Neural crest cell (in vitro differentiated cells): ENCODE data around the gene NRIP3. TPM values are rescaled to one million over a fixed set of nuclear protein-coding genes. Genes with fewer than 3 reads are reported as not detected.

Source experiments
- DNase-seq: peaks from one replicate; pipeline ENCODE4 v3.0.0; 2021; ENCODE audit warnings: low read depth, mixed read lengths, low spot score
- H3K27ac Mint-ChIP-seq: one replicate; pipeline ENCODE4 v1.8.0; 2021; ENCODE audit warnings: mild to moderate bottlenecking, mixed read lengths; ENCODE audit not compliant: unreplicated experiment
- H3K27me3 Mint-ChIP-seq: 2 replicates; pipeline ENCODE4 v1.8.0; 2021; ENCODE audit warnings: low read depth, mild to moderate bottlenecking, mixed read lengths
- H3K36me3 Mint-ChIP-seq: 2 replicates; pipeline ENCODE4 v1.8.0; 2021; ENCODE audit warnings: low read depth, mild to moderate bottlenecking, mixed read lengths
- H3K4me1 Mint-ChIP-seq: 2 replicates; pipeline ENCODE4 v1.8.0; 2021; ENCODE audit warnings: mixed read lengths
- H3K4me3 Mint-ChIP-seq: one replicate; pipeline ENCODE4 v1.8.0; 2021; ENCODE audit warnings: mild to moderate bottlenecking, mixed read lengths
- H3K9me3 Mint-ChIP-seq: 2 replicates; pipeline ENCODE4 v1.8.0; 2021; ENCODE audit warnings: mixed read lengths
- total RNA-seq: library from RNA; stranded (reverse); gene quantifications from 2 replicates; pipeline ENCODE4 v1.2.1, GENCODE V29; 2021
- TF ChIP-seq, protein P1 (sequence below): fragments of 200-600 bp; sonication (generic); conservative IDR thresholded peaks from 2 replicates; pipeline ENCODE4 v1.5.0; 2021; ENCODE audit warnings: antibody characterized with exemption, mild to moderate bottlenecking

Gene NRIP3
- total RNA-seq, 1 donor from 2014 or later = 2.1 TPM

DNA sequence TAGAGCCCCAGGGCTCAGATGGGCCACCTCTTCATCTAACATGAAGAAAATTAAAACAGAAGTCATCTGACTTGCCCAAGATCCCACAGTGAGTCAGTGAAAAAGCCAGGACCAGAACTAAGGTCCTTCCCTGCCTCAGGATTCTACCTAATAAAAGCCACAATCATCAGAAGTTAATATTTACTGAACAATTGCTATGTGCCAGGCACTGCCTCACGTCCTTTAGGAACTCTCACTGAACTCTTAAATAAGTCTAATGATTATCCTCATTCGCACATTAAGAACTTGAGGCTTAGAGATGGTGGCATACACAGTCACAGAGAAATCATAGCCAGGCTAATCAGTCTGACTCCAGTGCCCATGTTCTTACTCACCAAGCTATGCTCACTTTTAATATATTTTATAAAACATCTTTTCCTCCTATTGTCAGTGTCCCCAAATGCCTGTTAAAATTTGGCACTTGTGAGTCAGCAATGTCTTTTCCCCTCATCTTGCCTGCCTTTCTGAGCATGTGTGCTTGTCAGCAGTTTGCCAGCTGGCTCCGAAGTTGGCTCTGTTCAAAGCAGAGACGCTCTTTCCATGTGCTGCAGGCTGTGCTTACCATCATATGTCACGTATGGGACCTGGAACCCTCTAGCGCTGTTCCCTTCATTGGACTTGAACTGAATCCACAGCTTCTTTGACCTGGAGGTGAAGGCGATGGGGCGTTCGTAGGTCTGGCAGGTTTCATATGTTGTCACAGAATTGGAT, 21.5 kb upstream of the NRIP3 start:
- Mint-ChIP-seq H3K27ac (no peak overlapping the region), H3K27me3 (no peaks in the 10 kb centered on the region), H3K4me1 (no peaks in the 10 kb centered on the region), H3K9me3 (no peaks in the 10 kb centered on the region), H3K4me3 (no peak overlapping the region), H3K36me3 (peaks cover 5% of the 10 kb centered on the region)
- TF ChIP-seq, protein P1, sequence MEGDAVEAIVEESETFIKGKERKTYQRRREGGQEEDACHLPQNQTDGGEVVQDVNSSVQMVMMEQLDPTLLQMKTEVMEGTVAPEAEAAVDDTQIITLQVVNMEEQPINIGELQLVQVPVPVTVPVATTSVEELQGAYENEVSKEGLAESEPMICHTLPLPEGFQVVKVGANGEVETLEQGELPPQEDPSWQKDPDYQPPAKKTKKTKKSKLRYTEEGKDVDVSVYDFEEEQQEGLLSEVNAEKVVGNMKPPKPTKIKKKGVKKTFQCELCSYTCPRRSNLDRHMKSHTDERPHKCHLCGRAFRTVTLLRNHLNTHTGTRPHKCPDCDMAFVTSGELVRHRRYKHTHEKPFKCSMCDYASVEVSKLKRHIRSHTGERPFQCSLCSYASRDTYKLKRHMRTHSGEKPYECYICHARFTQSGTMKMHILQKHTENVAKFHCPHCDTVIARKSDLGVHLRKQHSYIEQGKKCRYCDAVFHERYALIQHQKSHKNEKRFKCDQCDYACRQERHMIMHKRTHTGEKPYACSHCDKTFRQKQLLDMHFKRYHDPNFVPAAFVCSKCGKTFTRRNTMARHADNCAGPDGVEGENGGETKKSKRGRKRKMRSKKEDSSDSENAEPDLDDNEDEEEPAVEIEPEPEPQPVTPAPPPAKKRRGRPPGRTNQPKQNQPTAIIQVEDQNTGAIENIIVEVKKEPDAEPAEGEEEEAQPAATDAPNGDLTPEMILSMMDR = no peak
- no peak for DNase-seq

DNA sequence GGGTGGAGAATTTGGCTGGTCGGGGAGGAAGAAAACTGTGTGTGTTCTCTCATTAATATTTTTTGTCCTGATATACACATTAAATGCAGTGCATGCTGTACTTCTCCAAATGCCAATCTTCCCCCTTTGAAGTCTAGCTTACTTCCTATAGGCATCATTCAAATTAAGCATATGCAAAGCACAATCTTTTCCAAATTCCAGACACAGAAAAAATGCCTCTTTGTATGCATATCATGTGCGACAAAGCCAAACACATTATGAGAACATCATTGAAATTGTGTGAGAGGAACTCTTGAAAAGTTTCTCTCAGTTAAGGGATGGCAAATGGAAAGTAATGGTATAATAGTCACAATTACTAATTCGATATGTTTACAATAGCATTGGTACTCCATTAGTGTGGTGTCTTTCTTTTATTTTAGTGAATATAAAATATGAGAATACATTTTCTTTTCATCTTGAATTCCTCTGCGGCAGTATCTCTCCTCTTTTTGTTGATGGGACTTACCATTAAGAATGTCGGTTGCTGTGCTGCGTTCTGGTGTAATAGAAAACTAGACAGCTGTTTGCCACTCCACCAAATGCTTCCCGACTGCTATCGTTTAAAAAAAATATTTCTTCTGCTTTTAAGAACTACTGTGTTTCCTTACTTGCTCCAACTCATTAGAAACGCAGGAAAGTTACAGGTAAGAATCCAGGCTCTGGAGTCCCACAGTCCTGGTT, 19.3 kb upstream of the NRIP3 start:
- Mint-ChIP-seq H3K4me1 (no peaks in the 10 kb centered on the region), H3K36me3 (peaks cover 5% of the 10 kb centered on the region), H3K27me3 (no peaks in the 10 kb centered on the region), H3K9me3 (no peaks in the 10 kb centered on the region), H3K4me3 (no peak overlapping the region), H3K27ac (no peak overlapping the region)
- no peak for DNase-seq
- TF ChIP-seq, protein P1 = no peak

DNA sequence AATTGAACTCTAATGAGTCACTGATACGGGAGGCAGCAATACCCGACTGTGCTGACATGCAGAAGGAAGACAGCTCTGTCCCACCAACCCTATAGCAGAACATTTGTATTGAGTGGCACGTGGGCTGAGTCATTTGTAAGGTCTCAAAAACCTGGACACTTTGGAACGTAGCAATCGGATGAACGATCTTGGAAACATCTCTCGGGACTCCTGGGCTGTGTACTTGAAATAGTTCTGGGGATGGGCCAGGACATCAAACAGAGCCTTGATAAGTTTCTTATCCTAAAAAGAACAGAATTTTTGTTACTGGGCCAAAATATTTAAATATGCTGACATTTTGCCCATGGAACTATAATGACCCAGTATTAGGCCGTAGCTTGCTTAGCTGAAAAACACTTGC, 17.1 kb upstream of the NRIP3 start:
- no peak for DNase-seq
- no peak overlapping the region for H3K4me3 Mint-ChIP-seq
- no peaks in the 10 kb centered on the region for H3K9me3 Mint-ChIP-seq
- no peak overlapping the region for H3K27ac Mint-ChIP-seq
- TF ChIP-seq, protein P1 = no peak
- H3K36me3 Mint-ChIP-seq = peaks cover 5% of the 10 kb centered on the region
- H3K27me3 Mint-ChIP-seq = no peaks in the 10 kb centered on the region
- no peaks in the 10 kb centered on the region for H3K4me1 Mint-ChIP-seq

DNA sequence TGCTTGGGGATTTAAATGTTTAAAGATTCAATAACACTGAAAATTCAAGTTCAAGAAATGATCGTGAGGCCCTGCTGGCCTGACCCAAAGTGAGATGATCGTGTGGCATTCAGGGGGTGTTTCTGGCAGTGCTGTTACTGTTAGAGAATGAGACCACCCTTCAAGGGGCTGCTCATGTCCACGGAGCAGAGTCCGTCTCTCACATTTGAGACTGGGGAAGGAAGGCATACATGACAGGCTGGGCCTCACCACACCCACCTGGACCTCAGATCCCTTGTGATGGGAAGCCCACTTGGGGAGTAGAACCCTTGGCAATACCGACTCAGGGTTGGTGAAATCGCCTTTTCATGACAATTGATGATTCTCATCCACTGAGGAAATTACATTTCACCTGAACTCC, 16.1 kb upstream of the NRIP3 start:
- TF ChIP-seq, protein P1 = no peak
- no peaks in the 10 kb centered on the region for H3K27me3 Mint-ChIP-seq
- no peak overlapping the region for H3K27ac Mint-ChIP-seq
- no peak overlapping the region for H3K4me3 Mint-ChIP-seq
- DNase-seq = no peak
- H3K4me1 Mint-ChIP-seq = peaks cover 5% of the 10 kb centered on the region
- H3K36me3 Mint-ChIP-seq = peaks cover 5% of the 10 kb centered on the region
- no peaks in the 10 kb centered on the region for H3K9me3 Mint-ChIP-seq

DNA sequence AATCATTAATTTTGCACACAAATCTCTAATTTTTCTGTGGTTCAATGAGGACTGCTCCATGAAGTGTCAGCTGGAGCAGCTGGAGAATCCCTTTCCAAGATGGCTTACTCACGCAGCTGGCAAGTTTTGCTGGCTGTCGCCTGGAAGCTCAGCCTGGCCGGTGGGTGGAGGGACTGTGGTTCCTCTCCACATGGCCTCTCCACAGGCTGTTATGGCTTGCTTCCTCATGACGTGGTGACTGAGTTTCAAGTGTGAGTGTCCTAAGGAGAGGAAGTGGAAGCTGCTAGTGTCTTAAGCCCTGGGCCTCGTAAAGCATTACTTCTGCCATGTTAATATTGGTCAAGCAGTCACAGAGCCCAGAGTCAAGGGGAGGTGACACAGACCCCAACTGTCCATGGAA, 14.0 kb upstream of the NRIP3 start:
- peaks cover 8% of the 10 kb centered on the region for H3K36me3 Mint-ChIP-seq
- H3K4me1 Mint-ChIP-seq = peaks cover 5% of the 10 kb centered on the region
- no peak overlapping the region for H3K27ac Mint-ChIP-seq
- TF ChIP-seq, protein P1 = no peak
- no peaks in the 10 kb centered on the region for H3K9me3 Mint-ChIP-seq
- H3K27me3 Mint-ChIP-seq = no peaks in the 10 kb centered on the region
- no peak for DNase-seq
- H3K4me3 Mint-ChIP-seq = no peak overlapping the region
